T-helper 2 cell (primary cell): ENCODE results near the gene STK32B.
A peak's percentile ranks its signal among the peaks of the same experiment; 100 is the strongest.
"Not testable (repeated sequence)": the region's sequence is repeated elsewhere in the genome, so short reads cannot be mapped to it uniquely, and the experiment has no call there.

Source experiments
- DNase-seq, 5 experiments: peaks; one replicate each; pipeline versions ENCODE4 v3.0.0 to v3.0.0-alpha.2; 2012 to 2022
- total RNA-seq, 2 donors: gene quantifications; one replicate each; lab custom pipeline; 2026; lab: John Stamatoyannopoulos, UW

Gene STK32B
- total RNA-seq: 0 reads per million in 2 donors

GRCh38 chr4:5051278-5052203 is at the start of gene STK32B:
STK32B (plus strand) TSS chr4:5051480.
- peak in 1 of 5 experiments; percentile 54 for DNase-seq

GRCh38 chr4:5001641-5002040 is 49.6 kb upstream of the STK32B start:
- DNase-seq: not testable (repeated sequence)

- no peak for DNase-seq
Observed at GRCh38 chr4:5003372-5003857, 47.9 kb upstream of the STK32B start.

GRCh38 chr4:5003918-5004317 is 47.4 kb upstream of the STK32B start:
- no peak for DNase-seq

- no peak for DNase-seq
Observed at GRCh38 chr4:5004496-5004895, 46.8 kb upstream of the STK32B start.

- not testable (repeated sequence) for DNase-seq
Observed at GRCh38 chr4:5006932-5007331, 44.3 kb upstream of the STK32B start.

- DNase-seq: no peak
Observed at GRCh38 chr4:5009796-5010195, 41.5 kb upstream of the STK32B start.

GRCh38 chr4:5010984-5011383 is 40.3 kb upstream of the STK32B start:
- DNase-seq: no peak

- DNase-seq: no peak
Observed at GRCh38 chr4:5012244-5012898, 38.9 kb upstream of the STK32B start.

- DNase-seq: no peak
Observed at GRCh38 chr4:5012958-5013357, 38.3 kb upstream of the STK32B start.

GRCh38 chr4:5014007-5014682 is 37.1 kb upstream of the STK32B start:
- no peak for DNase-seq

- no peak for DNase-seq
Observed at GRCh38 chr4:5018096-5018495, 33.2 kb upstream of the STK32B start.

GRCh38 chr4:5018603-5019002 is 32.7 kb upstream of the STK32B start:
- DNase-seq: no peak

- no peak for DNase-seq
Observed at GRCh38 chr4:5019274-5019673, 32.0 kb upstream of the STK32B start, which contains the start of gene CYTL1. CYTL1 (minus strand) TSS chr4:5019458; CDS start chr4:5019445, 13 bp downstream.

- no peak for DNase-seq
Observed at GRCh38 chr4:5019796-5020195, 31.5 kb upstream of the STK32B start.

GRCh38 chr4:5020341-5020740 is 30.9 kb upstream of the STK32B start:
- no peak for DNase-seq

GRCh38 chr4:5021546-5021945 is 29.7 kb upstream of the STK32B start:
- DNase-seq: no peak

GRCh38 chr4:5024673-5025072 is 26.6 kb upstream of the STK32B start:
- DNase-seq: no peak

GRCh38 chr4:5026371-5026770 is 24.9 kb upstream of the STK32B start:
- DNase-seq: no peak

- no peak for DNase-seq
Observed at GRCh38 chr4:5027346-5027745, 23.9 kb upstream of the STK32B start.

GRCh38 chr4:5028480-5028879 is 22.8 kb upstream of the STK32B start:
- no peak for DNase-seq

GRCh38 chr4:5029447-5029846 is 21.8 kb upstream of the STK32B start:
- DNase-seq: no peak

GRCh38 chr4:5030221-5030620 is 21.1 kb upstream of the STK32B start:
- DNase-seq: no peak
